B cell (primary cell): ENCODE results near the gene PIGB. TPM values are rescaled to one million over a fixed set of nuclear protein-coding genes. Genes with fewer than 3 reads are reported as not detected.
A peak's percentile ranks its signal among the peaks of the same experiment; 100 is the strongest.

Experiments used
- ATAC-seq: fragments of 200-7000 bp; cut with Tn5 transposase; one replicate; pipeline ENCODE4 v1.10.0; 2021; ENCODE audit warnings: low read depth, mild to moderate bottlenecking, moderate number of reproducible peaks, moderate library complexity
- CTCF ChIA-PET: fragments of 350-600 bp; sonication (Branson Sonifier 250); formaldehyde crosslinking; loops from one replicate; lab custom pipeline; 2021; ENCODE audit warnings: antibody characterized with exemption, inconsistent platforms; lab: Charles Lee
- POLR2A ChIA-PET: fragments of 350-600 bp; sonication (Branson Sonifier 250); formaldehyde crosslinking; loops from one replicate; lab custom pipeline; 2021; ENCODE audit warnings: antibody characterized with exemption; lab: Charles Lee
- DNase-seq: peaks from one replicate; pipeline ENCODE4 v3.0.0; 2013
- H2AFZ ChIP-seq: 2 replicates; pipeline ENCODE4 v1.6.1; 2012; ENCODE audit warnings: mild to moderate bottlenecking, low read depth, low read length; ENCODE audit not compliant: insufficient read depth, poor library complexity, severe bottlenecking
- H3K27ac ChIP-seq, 2 donors: 1 replicate in 1 of 2; 2 replicates in 1 of 2; pipeline ENCODE4 v1.5.1; 2012 to 2013; ENCODE audit warnings: low read length in 2 of 2, mild to moderate bottlenecking in 2 of 2, moderate library complexity in 1 of 2
- H3K27me3 ChIP-seq, 4 experiments: fragments of 200-600 bp in 1 of 4; sonication (generic) in 1 of 4; replicated peaks in 1 of 4; 1 replicate in 2 of 4; 2 replicates in 2 of 4; pipeline versions ENCODE4 v1.6.1 to v1.7.0; 2013 to 2016; ENCODE audit warnings: low read length in 3 of 4, mild to moderate bottlenecking in 2 of 4, mixed read lengths in 1 of 4, moderate library complexity in 1 of 4; ENCODE audit not compliant: insufficient read depth in 4 of 4, control insufficient read depth in 3 of 4; ENCODE audit errors: control extremely low read depth in 1 of 4
- H3K36me3 ChIP-seq, 2 experiments: replicated peaks in 1 of 2; 1 replicate in 1 of 2; 2 replicates in 1 of 2; pipeline versions ENCODE4 v1.6.1 to v1.7.1; 2013; ENCODE audit warnings: low read length in 1 of 2; ENCODE audit not compliant: insufficient read depth in 2 of 2, control insufficient read depth in 1 of 2; ENCODE audit errors: control extremely low read depth in 1 of 2, extremely low read depth in 1 of 2
- H3K4me1 ChIP-seq, 2 donors: fragments of 200-600 bp in 1 of 2; sonication (generic) in 1 of 2; 1 replicate in 1 of 2; 2 replicates in 1 of 2; pipeline versions ENCODE4 v1.5.1 to v1.6.1; 2013 to 2017; ENCODE audit warnings: low read length in 2 of 2; ENCODE audit not compliant: control insufficient read depth in 2 of 2, insufficient read depth in 2 of 2
- H3K4me2 ChIP-seq: replicated peaks from 2 replicates; pipeline ENCODE3; 2012; ENCODE audit warnings: mild to moderate bottlenecking, low read depth, low read length; ENCODE audit not compliant: poor library complexity, severe bottlenecking
- H3K4me3 ChIP-seq, 5 experiments: fragments of 200-600 bp in 1 of 5; sonication (generic) in 1 of 5; 1 replicate in 3 of 5; 2 replicates in 2 of 5; pipeline versions ENCODE4 v1.5.1 to v1.7.0; 2011 to 2016; ENCODE audit warnings: low read length in 4 of 5, mild to moderate bottlenecking in 4 of 5, low read depth in 2 of 5, control low read depth in 1 of 5, moderate library complexity in 1 of 5; ENCODE audit not compliant: insufficient read depth in 1 of 5; ENCODE audit errors: control extremely low read depth in 1 of 5, extremely low read depth in 1 of 5
- H3K79me2 ChIP-seq: fragments of 200-600 bp; sonication (generic); one replicate; pipeline ENCODE4 v1.6.0; 2016; ENCODE audit warnings: low read length; ENCODE audit not compliant: control insufficient read depth, insufficient read depth
- H3K9ac ChIP-seq: fragments of 200-600 bp; sonication (generic); 2 replicates; pipeline ENCODE4 v1.6.1; 2017; ENCODE audit warnings: mild to moderate bottlenecking, low read length, moderate library complexity
- H3K9me3 ChIP-seq, 3 donors: one replicate each; pipeline versions ENCODE4 v1.6.1 to v1.7.1; 2013; ENCODE audit warnings: low read length in 2 of 3; ENCODE audit not compliant: control insufficient read depth in 2 of 3, insufficient read depth in 1 of 3; ENCODE audit errors: control extremely low read depth in 1 of 3
- H4K20me1 ChIP-seq: 2 replicates; pipeline ENCODE4 v1.6.0; 2012; ENCODE audit warnings: mild to moderate bottlenecking, low read length; ENCODE audit not compliant: insufficient read depth, control insufficient read depth, poor library complexity, severe bottlenecking
- H3K27ac Mint-ChIP-seq: one replicate; pipeline ENCODE4 v1.8.0; 2021; ENCODE audit warnings: mixed read lengths
- H3K27me3 Mint-ChIP-seq: one replicate; pipeline ENCODE4 v1.8.0; 2021; ENCODE audit warnings: mixed read lengths
- H3K4me1 Mint-ChIP-seq: one replicate; pipeline ENCODE4 v1.8.0; 2021; ENCODE audit warnings: mixed read lengths
- H3K4me3 Mint-ChIP-seq: one replicate; pipeline ENCODE4 v1.8.0; 2021; ENCODE audit warnings: mixed read lengths
- H3K9me3 Mint-ChIP-seq: one replicate; pipeline ENCODE4 v1.8.0; 2022; ENCODE audit warnings: mixed read lengths; ENCODE audit not compliant: insufficient read depth
- EZH2 ChIP-seq: IDR thresholded peaks from 2 replicates; pipeline ENCODE4 v1.6.1; 2012; ENCODE audit warnings: borderline replicate concordance, low read depth, mild to moderate bottlenecking, moderate library complexity, low read length; ENCODE audit not compliant: insufficient read depth, poor library complexity, severe bottlenecking
- WGBS: methylation state at CpG from one replicate; pipeline ENCODE4 v1.1.5; 2013; ENCODE audit warnings: missing lambda C conversion rate; ENCODE audit not compliant: insufficient coverage; 5-methylcytosine and 5-hydroxymethylcytosine counted together
- intact Hi-C: fragments of 100-400 bp; cut with micrococcal nuclease; formaldehyde crosslinking; loops from one replicate; pipeline ENCODE4 v1.10.0; 2022
- polyA plus RNA-seq: library from polyadenylated mRNA; depleted of rRNA; stranded (reverse); fragments of >200 nt; gene quantifications from 2 replicates; pipeline ENCODE4 v1.2.3, GENCODE V29; 2012
- total RNA-seq, 2 donors: library from RNA; stranded (reverse); fragments of 120-200 nt in 1 of 2; gene quantifications; 1 replicate in 1 of 2; 2 replicates in 1 of 2; pipeline versions ENCODE4 v1.2.3 to v1.2.4, GENCODE V29; 2013 to 2022
- TF ChIP-seq, protein P1 (sequence below): fragments of 200-600 bp; IDR thresholded peaks from one replicate; pipeline ENCODE4 v1.8.0; 2022; ENCODE audit warnings: antibody characterized with exemption, mild to moderate bottlenecking

PIGB gene
- total and polyA plus RNA-seq, 2 donors (not counting 1 experiment from before 2014, with no cell fraction given), result 21.1 to 41.7 TPM

DNA sequence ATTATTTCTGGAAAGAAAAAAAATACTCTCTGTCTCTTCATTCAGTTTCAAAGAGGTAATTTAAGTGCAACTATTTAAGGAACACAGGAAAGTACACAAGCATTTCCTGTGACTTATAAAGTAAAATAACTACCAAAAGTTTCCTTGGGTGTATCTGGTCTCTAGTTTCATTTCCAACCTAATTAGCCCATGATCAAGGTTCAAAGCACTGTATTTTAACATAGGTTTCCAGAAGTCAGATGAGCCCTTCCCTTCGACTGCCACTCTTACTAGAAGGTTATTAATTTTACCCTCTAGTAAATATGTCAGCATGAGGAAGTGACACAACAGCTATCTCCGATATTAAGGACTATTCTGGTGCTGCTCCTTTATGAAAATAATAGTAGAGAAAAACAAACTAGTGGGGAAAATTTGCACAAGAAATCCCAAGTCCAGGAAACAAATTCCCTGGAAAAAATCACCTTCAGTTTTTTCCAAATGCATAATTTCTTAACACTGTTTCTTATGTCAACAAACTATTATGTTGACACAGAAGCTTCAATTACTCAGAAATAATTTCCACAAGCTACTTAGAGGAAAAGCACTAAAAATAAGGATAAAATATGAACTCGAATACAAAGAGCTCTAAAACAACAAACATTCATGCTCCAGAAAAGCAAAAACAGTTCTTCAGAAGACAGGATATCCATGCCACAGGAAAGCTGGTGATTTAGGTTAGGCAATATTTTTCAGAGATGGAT, 53.8 kb downstream of the PIGB start:
- Mint-ChIP-seq H3K27me3 (no peaks in the 10 kb centered on the region), H3K4me1 (peaks cover 10% of the 10 kb centered on the region), H3K9me3 (no peaks in the 10 kb centered on the region), H3K4me3 (no peak overlapping the region), H3K27ac (peak overlapping the region; percentile 64)
- ChIA-PET CTCF (interaction anchor here (1.2 kb wide), 1 partner anchor 58 kb away, joined by 3 read pairs; no protein-coding TSS in a partner anchor), POLR2A (no interaction called here)
- ATAC-seq, result no peak
- TF ChIP-seq EZH2, result no peak
- TF ChIP-seq, protein P1, sequence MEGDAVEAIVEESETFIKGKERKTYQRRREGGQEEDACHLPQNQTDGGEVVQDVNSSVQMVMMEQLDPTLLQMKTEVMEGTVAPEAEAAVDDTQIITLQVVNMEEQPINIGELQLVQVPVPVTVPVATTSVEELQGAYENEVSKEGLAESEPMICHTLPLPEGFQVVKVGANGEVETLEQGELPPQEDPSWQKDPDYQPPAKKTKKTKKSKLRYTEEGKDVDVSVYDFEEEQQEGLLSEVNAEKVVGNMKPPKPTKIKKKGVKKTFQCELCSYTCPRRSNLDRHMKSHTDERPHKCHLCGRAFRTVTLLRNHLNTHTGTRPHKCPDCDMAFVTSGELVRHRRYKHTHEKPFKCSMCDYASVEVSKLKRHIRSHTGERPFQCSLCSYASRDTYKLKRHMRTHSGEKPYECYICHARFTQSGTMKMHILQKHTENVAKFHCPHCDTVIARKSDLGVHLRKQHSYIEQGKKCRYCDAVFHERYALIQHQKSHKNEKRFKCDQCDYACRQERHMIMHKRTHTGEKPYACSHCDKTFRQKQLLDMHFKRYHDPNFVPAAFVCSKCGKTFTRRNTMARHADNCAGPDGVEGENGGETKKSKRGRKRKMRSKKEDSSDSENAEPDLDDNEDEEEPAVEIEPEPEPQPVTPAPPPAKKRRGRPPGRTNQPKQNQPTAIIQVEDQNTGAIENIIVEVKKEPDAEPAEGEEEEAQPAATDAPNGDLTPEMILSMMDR, result no peak
- H3K79me2 ChIP-seq, result no peaks in the 10 kb centered on the region
- H3K4me2 ChIP-seq, result peak overlapping the region; percentile 14
- H3K27ac ChIP-seq, result peak overlapping the region in 1 of 2 donors; percentile 48
- H3K9me3 ChIP-seq, result no peaks in the 10 kb centered on the region
- DNase-seq, result no peak
- no peaks in the 10 kb centered on the region for H4K20me1 ChIP-seq
- peaks cover 4 to 43% of the 10 kb centered on the region in 2 experiments for H3K36me3 ChIP-seq
- no CpG with 5 or more reads among the region's 3 CpGs for WGBS
- intact Hi-C loops, result loop anchor here (5.0 kb wide), 1 partner anchor 34 kb away; the partner anchor contains the start of genes CCPG1 and PIERCE2
- H3K4me3 ChIP-seq, result no peak overlapping the region
- H3K9ac ChIP-seq, result no peak overlapping the region
- H3K27me3 ChIP-seq, result no peaks in the 10 kb centered on the region
- H2AFZ ChIP-seq, result no peak overlapping the region
- peaks cover 3 to 8% of the 10 kb centered on the region in 2 donors for H3K4me1 ChIP-seq

DNA sequence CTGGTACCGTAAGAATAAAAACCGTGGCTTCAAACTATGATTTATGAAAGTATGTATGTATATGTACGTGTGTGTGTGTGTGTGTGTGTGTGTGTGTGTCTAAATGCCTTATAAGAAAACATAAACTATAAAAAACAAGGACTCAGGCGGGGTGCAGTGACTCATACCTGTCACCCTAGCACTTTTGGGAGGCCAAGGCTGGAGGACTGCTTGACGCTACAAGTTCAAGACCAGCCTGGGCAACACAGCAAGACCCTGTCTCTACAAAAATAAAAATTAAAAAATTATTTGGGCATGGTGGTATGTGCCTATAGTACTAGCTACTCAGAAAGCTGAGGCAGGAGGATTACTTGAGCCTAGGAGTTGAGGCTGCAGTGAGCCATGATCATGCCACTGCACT, 60.1 kb downstream of the PIGB start:
- no peak overlapping the region for H3K4me3 Mint-ChIP-seq
- H3K79me2 ChIP-seq, result no peaks in the 10 kb centered on the region
- H3K4me1 Mint-ChIP-seq, result no peaks in the 10 kb centered on the region
- no peaks in the 10 kb centered on the region for H3K27me3 Mint-ChIP-seq
- POLR2A ChIA-PET, result no interaction called here
- H2AFZ ChIP-seq, result no peak overlapping the region
- no peaks in the 10 kb centered on the region for H4K20me1 ChIP-seq
- no peak overlapping the region for H3K4me3 ChIP-seq
- H3K27ac ChIP-seq, result no peak overlapping the region
- no CpG with 5 or more reads among the region's 5 CpGs for WGBS
- TF ChIP-seq EZH2, result no peak
- TF ChIP-seq, protein P1, result no peak
- peaks cover 2% of the 10 kb centered on the region for H3K9me3 Mint-ChIP-seq
- no peak overlapping the region for H3K9ac ChIP-seq
- DNase-seq (no peak), ATAC-seq (no peak)
- CTCF ChIA-PET, result interaction anchor here (0.6 to 1.1 kb wide), 2 partner anchors 9 to 88 kb away, joined by 3 to 4 read pairs; no protein-coding TSS in a partner anchor
- intact Hi-C loops, result no loop called here
- H3K36me3 ChIP-seq, result peaks cover 4 to 37% of the 10 kb centered on the region in 2 experiments
- no peaks in the 10 kb centered on the region for H3K27me3 ChIP-seq
- H3K27ac Mint-ChIP-seq, result no peak overlapping the region
- no peaks in the 10 kb centered on the region for H3K4me1 ChIP-seq
- no peaks in the 10 kb centered on the region for H3K9me3 ChIP-seq
- no peak overlapping the region for H3K4me2 ChIP-seq
